Neural progenitor cell (in vitro differentiated cells): ENCODE measurements around the gene HOMER2. TPM values are rescaled to one million over a fixed set of nuclear protein-coding genes. Genes with fewer than 3 reads are reported as not detected.

ENCODE experiments used
- DNase-seq: peaks from one replicate; pipeline ENCODE4 v3.0.0-alpha.2; 2016; ENCODE audit warnings: low spot score
- H2AFZ ChIP-seq: fragments of 200-600 bp; sonication (generic); replicated peaks from 2 replicates; pipeline ENCODE4 v1.6.1; 2016; ENCODE audit warnings: antibody characterized with exemption
- H3F3A ChIP-seq: fragments of 200-600 bp; sonication (generic); 2 replicates; pipeline ENCODE4 v1.6.1; 2016; ENCODE audit warnings: antibody characterized with exemption, low read depth
- H3K27ac ChIP-seq: fragments of 200-600 bp; sonication (generic); 2 replicates; pipeline ENCODE4 v1.5.1; 2016; ENCODE audit warnings: mild to moderate bottlenecking
- H3K27me3 ChIP-seq: fragments of 200-600 bp; sonication (generic); 2 replicates; pipeline ENCODE4 v1.6.1; 2016; ENCODE audit warnings: mild to moderate bottlenecking, moderate library complexity
- H3K36me3 ChIP-seq: fragments of 200-600 bp; sonication (generic); 2 replicates; pipeline ENCODE4 v1.5.1; 2016
- H3K4me1 ChIP-seq: fragments of 200-600 bp; sonication (generic); 2 replicates; pipeline ENCODE4 v1.6.1; 2016; ENCODE audit warnings: mixed run types
- H3K4me2 ChIP-seq: fragments of 200-600 bp; sonication (generic); 2 replicates; pipeline ENCODE4 v1.6.1; 2016
- H3K4me3 ChIP-seq: fragments of 200-600 bp; sonication (generic); 2 replicates; pipeline ENCODE4 v1.5.1; 2016
- H3K79me2 ChIP-seq: fragments of 200-600 bp; sonication (generic); 2 replicates; pipeline ENCODE4 v1.6.1; 2016; ENCODE audit warnings: low read depth
- H3K9ac ChIP-seq: fragments of 200-600 bp; sonication (generic); 2 replicates; pipeline ENCODE4 v1.6.1; 2016
- H3K9me3 ChIP-seq: fragments of 200-600 bp; sonication (generic); 2 replicates; pipeline ENCODE4 v1.5.1; 2016; ENCODE audit warnings: low read depth
- H4K20me1 ChIP-seq: fragments of 200-600 bp; sonication (generic); 2 replicates; pipeline ENCODE4 v1.6.1; 2016; ENCODE audit warnings: low read depth
- H3K27ac Mint-ChIP-seq: 3 replicates; pipeline ENCODE4 v1.8.0; 2021; ENCODE audit warnings: mixed read lengths
- H3K27me3 Mint-ChIP-seq: 2 replicates; pipeline ENCODE4 v1.8.0; 2022; ENCODE audit warnings: low read depth, mild to moderate bottlenecking, inconsistent platforms, moderate library complexity, mixed read lengths; ENCODE audit not compliant: insufficient read depth
- H3K36me3 Mint-ChIP-seq: 3 replicates; pipeline ENCODE4 v1.8.0; 2021; ENCODE audit warnings: mixed read lengths
- H3K4me1 Mint-ChIP-seq: 3 replicates; pipeline ENCODE4 v1.8.0; 2021; ENCODE audit warnings: mixed read lengths
- H3K4me3 Mint-ChIP-seq: 3 replicates; pipeline ENCODE4 v1.8.0; 2021; ENCODE audit warnings: mild to moderate bottlenecking, moderate library complexity, mixed read lengths
- H3K9me3 Mint-ChIP-seq: 3 replicates; pipeline ENCODE4 v1.8.0; 2020; ENCODE audit warnings: mixed read lengths
- CTCF ChIP-seq: fragments of 200-600 bp; sonication (generic); IDR thresholded peaks from 2 replicates; pipeline ENCODE4 v1.5.1; 2017; ENCODE audit warnings: antibody characterized with exemption, mild to moderate bottlenecking
- EZH2 ChIP-seq: fragments of 200-600 bp; sonication (generic); IDR thresholded peaks from 2 replicates; pipeline ENCODE4 v1.6.1; 2017; ENCODE audit warnings: antibody characterized with exemption, mild to moderate bottlenecking, moderate library complexity
- EZH2phosphoT487 ChIP-seq: fragments of 200-600 bp; sonication (generic); IDR thresholded peaks from 2 replicates; pipeline ENCODE4 v1.6.1; 2017; ENCODE audit warnings: antibody characterized with exemption
- total RNA-seq: library from RNA; depleted of rRNA; stranded (reverse); fragments of >200 nt; gene quantifications from 2 replicates; pipeline ENCODE4 v1.2.3, GENCODE V29; 2015; ENCODE audit warnings: low replicate concordance

The HOMER2 gene
- total RNA-seq, 1 donor from 2014 or later: 259 TPM

- H3K36me3 ChIP-seq: no peaks in the 10 kb centered on the region
- H3K4me1 ChIP-seq: no peaks in the 10 kb centered on the region
- Mint-ChIP-seq H3K4me1 (no peaks in the 10 kb centered on the region), H3K27ac (no peak overlapping the region), H3K4me3 (no peak overlapping the region), H3K36me3 (peaks cover 31% of the 10 kb centered on the region), H3K9me3 (no peaks in the 10 kb centered on the region), H3K27me3 (peaks cover 4% of the 10 kb centered on the region)
- no peaks in the 10 kb centered on the region for H3K27me3 ChIP-seq
- no peak for DNase-seq
- no peak overlapping the region for H3K4me3 ChIP-seq
- no peak overlapping the region for H3K27ac ChIP-seq
- H3K9me3 ChIP-seq: no peaks in the 10 kb centered on the region
- no peaks in the 10 kb centered on the region for H4K20me1 ChIP-seq
- H3K79me2 ChIP-seq: no peaks in the 10 kb centered on the region
- no peak overlapping the region for H3K4me2 ChIP-seq
- H3K9ac ChIP-seq: no peak overlapping the region
- no peak for TF ChIP-seq EZH2
- TF ChIP-seq EZH2phosphoT487: no peak
- TF ChIP-seq CTCF: no peak
- H3F3A ChIP-seq: no peaks in the 10 kb centered on the region
- H2AFZ ChIP-seq: no peak overlapping the region
These were observed 112.4 kb downstream of the HOMER2 start for GRCh38 chr15:82840166-82840565.

- H3K4me3 Mint-ChIP-seq: no peak overlapping the region
- H3K4me1 Mint-ChIP-seq: no peaks in the 10 kb centered on the region
- H3F3A ChIP-seq: no peaks in the 10 kb centered on the region
- DNase-seq: no peak
- no peaks in the 10 kb centered on the region for H3K9me3 Mint-ChIP-seq
- no peaks in the 10 kb centered on the region for H3K9me3 ChIP-seq
- no peaks in the 10 kb centered on the region for H3K79me2 ChIP-seq
- no peak overlapping the region for H3K9ac ChIP-seq
- peaks cover 4% of the 10 kb centered on the region for H3K27me3 Mint-ChIP-seq
- no peaks in the 10 kb centered on the region for H3K36me3 ChIP-seq
- peaks cover 30% of the 10 kb centered on the region for H3K36me3 Mint-ChIP-seq
- no peak overlapping the region for H3K27ac Mint-ChIP-seq
- no peaks in the 10 kb centered on the region for H3K4me1 ChIP-seq
- H3K27me3 ChIP-seq: no peaks in the 10 kb centered on the region
- H2AFZ ChIP-seq: no peak overlapping the region
- H3K4me2 ChIP-seq: no peak overlapping the region
- TF ChIP-seq EZH2 (no peak), EZH2phosphoT487 (no peak), CTCF (no peak)
- H3K4me3 ChIP-seq: no peak overlapping the region
- no peaks in the 10 kb centered on the region for H4K20me1 ChIP-seq
- H3K27ac ChIP-seq: no peak overlapping the region
These were observed 113.4 kb downstream of the HOMER2 start for GRCh38 chr15:82839136-82839535.

GRCh38 chr15:82838096-82838735 lies 114.3 kb downstream of the HOMER2 start:
- no peak overlapping the region for H3K27ac Mint-ChIP-seq
- peaks cover 2% of the 10 kb centered on the region for H3K4me1 Mint-ChIP-seq
- no peaks in the 10 kb centered on the region for H3F3A ChIP-seq
- H3K4me3 Mint-ChIP-seq: no peak overlapping the region
- H3K9ac ChIP-seq: no peak overlapping the region
- DNase-seq: no peak
- no peaks in the 10 kb centered on the region for H3K9me3 ChIP-seq
- H3K36me3 Mint-ChIP-seq: peaks cover 29% of the 10 kb centered on the region
- no peaks in the 10 kb centered on the region for H3K4me1 ChIP-seq
- H3K27ac ChIP-seq: no peak overlapping the region
- no peaks in the 10 kb centered on the region for H3K79me2 ChIP-seq
- H3K36me3 ChIP-seq: no peaks in the 10 kb centered on the region
- H3K9me3 Mint-ChIP-seq: no peaks in the 10 kb centered on the region
- no peak overlapping the region for H3K4me2 ChIP-seq
- peaks cover 4% of the 10 kb centered on the region for H3K27me3 Mint-ChIP-seq
- H3K4me3 ChIP-seq: no peak overlapping the region
- H2AFZ ChIP-seq: no peak overlapping the region
- TF ChIP-seq EZH2: no peak
- TF ChIP-seq EZH2phosphoT487: no peak
- TF ChIP-seq CTCF: no peak
- no peaks in the 10 kb centered on the region for H3K27me3 ChIP-seq
- H4K20me1 ChIP-seq: no peaks in the 10 kb centered on the region
